ENCODE data around the gene PGAM1. TPM values are rescaled to one million over a fixed set of nuclear protein-coding genes. Genes with fewer than 3 reads are reported as not detected.
A peak's percentile ranks its signal among the peaks of the same experiment; 100 is the strongest.

PGAM1 gene
- total RNA-seq, 1 experiment from 2014 or later: 412 TPM

- no peaks in the 10 kb centered on the region for H3K27me3 Mint-ChIP-seq (ENCODE audit: insufficient read depth, unreplicated experiment)
- no peak for DNase-seq
- no peak overlapping the region for H3K4me3 ChIP-seq (ENCODE audit: low read depth, low read length)
- POLR2A ChIA-PET: interaction anchor here (0.5 kb wide), 1 partner anchor 11 kb away, joined by 8 read pairs; no protein-coding TSS in a partner anchor
- intact Hi-C loops (cut with micrococcal nuclease; ENCODE audit: unreplicated experiment): loop anchor here (1.0 to 10.0 kb wide), 5 partner anchors 18 to 327 kb away; partner anchors contain the start of genes EXOSC1, PGAM1, ZDHHC16 and ZFYVE27
- no peaks in the 10 kb centered on the region for H3K36me3 ChIP-seq (ENCODE audit: control insufficient read depth, insufficient read depth, low read length)
- peak overlapping the region; percentile 35 for H3K27ac Mint-ChIP-seq (ENCODE audit: unreplicated experiment)
- no peaks in the 10 kb centered on the region for H3K9me3 ChIP-seq
- H3K4me1 ChIP-seq: peaks cover 10% of the 10 kb centered on the region
- peaks cover 10% of the 10 kb centered on the region for H3K36me3 Mint-ChIP-seq (ENCODE audit: insufficient read depth, unreplicated experiment)
- peaks cover 3% of the 10 kb centered on the region for H3K4me1 Mint-ChIP-seq (ENCODE audit: low read depth, unreplicated experiment)
- no peaks in the 10 kb centered on the region for H3K9me3 Mint-ChIP-seq (ENCODE audit: unreplicated experiment)
- CTCF ChIA-PET: no interaction called here
- no peak overlapping the region for H3K4me3 Mint-ChIP-seq (ENCODE audit: unreplicated experiment)
- TF ChIP-seq, protein P1, sequence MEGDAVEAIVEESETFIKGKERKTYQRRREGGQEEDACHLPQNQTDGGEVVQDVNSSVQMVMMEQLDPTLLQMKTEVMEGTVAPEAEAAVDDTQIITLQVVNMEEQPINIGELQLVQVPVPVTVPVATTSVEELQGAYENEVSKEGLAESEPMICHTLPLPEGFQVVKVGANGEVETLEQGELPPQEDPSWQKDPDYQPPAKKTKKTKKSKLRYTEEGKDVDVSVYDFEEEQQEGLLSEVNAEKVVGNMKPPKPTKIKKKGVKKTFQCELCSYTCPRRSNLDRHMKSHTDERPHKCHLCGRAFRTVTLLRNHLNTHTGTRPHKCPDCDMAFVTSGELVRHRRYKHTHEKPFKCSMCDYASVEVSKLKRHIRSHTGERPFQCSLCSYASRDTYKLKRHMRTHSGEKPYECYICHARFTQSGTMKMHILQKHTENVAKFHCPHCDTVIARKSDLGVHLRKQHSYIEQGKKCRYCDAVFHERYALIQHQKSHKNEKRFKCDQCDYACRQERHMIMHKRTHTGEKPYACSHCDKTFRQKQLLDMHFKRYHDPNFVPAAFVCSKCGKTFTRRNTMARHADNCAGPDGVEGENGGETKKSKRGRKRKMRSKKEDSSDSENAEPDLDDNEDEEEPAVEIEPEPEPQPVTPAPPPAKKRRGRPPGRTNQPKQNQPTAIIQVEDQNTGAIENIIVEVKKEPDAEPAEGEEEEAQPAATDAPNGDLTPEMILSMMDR (IDR thresholded peaks at IDR 0.05; ENCODE audit: insufficient read depth in 1 of 2, low read depth in 1 of 2, low read length in 1 of 2, severe bottlenecking in 1 of 2, unreplicated experiment in 1 of 2): no peak
- BruUV-seq (replicated peaks): no TSS peak
- no peaks in the 10 kb centered on the region for H3K27me3 ChIP-seq (replicated peaks; ENCODE audit: control insufficient read depth, insufficient read depth, low read length)
Observed at GRCh38 chr10:97407952-97408248, 18.1 kb upstream of the PGAM1 start.

GRCh38 chr10:97408496-97408992 lies 17.4 kb upstream of the PGAM1 start:
- Mint-ChIP-seq H3K4me1 (ENCODE audit: low read depth, unreplicated experiment) (peaks cover 6% of the 10 kb centered on the region), H3K36me3 (ENCODE audit: insufficient read depth, unreplicated experiment) (peaks cover 10% of the 10 kb centered on the region), H3K27me3 (ENCODE audit: insufficient read depth, unreplicated experiment) (no peaks in the 10 kb centered on the region), H3K27ac (ENCODE audit: unreplicated experiment) (peak overlapping the region; percentile 48), H3K9me3 (ENCODE audit: unreplicated experiment) (no peaks in the 10 kb centered on the region), H3K4me3 (ENCODE audit: unreplicated experiment) (no peak overlapping the region)
- no peak for DNase-seq
- ChIA-PET POLR2A (no interaction called here), CTCF (interaction anchor here (0.7 kb wide), 2 partner anchors 17 to 29 kb away, joined by 3 to 8 read pairs; no protein-coding TSS in a partner anchor)
- BruUV-seq (replicated peaks): no TSS peak
- H3K4me1 ChIP-seq: peaks cover 10% of the 10 kb centered on the region
- no peaks in the 10 kb centered on the region for H3K27me3 ChIP-seq (replicated peaks; ENCODE audit: control insufficient read depth, insufficient read depth, low read length)
- TF ChIP-seq, protein P1 (IDR thresholded peaks at IDR 0.05; ENCODE audit: insufficient read depth in 1 of 2, low read depth in 1 of 2, low read length in 1 of 2, severe bottlenecking in 1 of 2, unreplicated experiment in 1 of 2): no peak
- no peak overlapping the region for H3K4me3 ChIP-seq (ENCODE audit: low read depth, low read length)
- no peaks in the 10 kb centered on the region for H3K36me3 ChIP-seq (ENCODE audit: control insufficient read depth, insufficient read depth, low read length)
- intact Hi-C loops (cut with micrococcal nuclease; ENCODE audit: unreplicated experiment): loop anchor here (10.0 kb wide), 1 partner anchor 326 kb away; the partner anchor contains the start of gene ZFYVE27
- no peaks in the 10 kb centered on the region for H3K9me3 ChIP-seq

GRCh38 chr10:97411406-97411805 lies 14.6 kb upstream of the PGAM1 start:
- intact Hi-C loops (cut with micrococcal nuclease; ENCODE audit: unreplicated experiment): no loop called here
- H3K4me3 Mint-ChIP-seq (ENCODE audit: unreplicated experiment): no peak overlapping the region
- Histone ChIP-seq H3K4me3 (ENCODE audit: low read depth, low read length) (no peak overlapping the region), H3K27me3 (replicated peaks; ENCODE audit: control insufficient read depth, insufficient read depth, low read length) (no peaks in the 10 kb centered on the region), H3K9me3 (no peaks in the 10 kb centered on the region), H3K36me3 (ENCODE audit: control insufficient read depth, insufficient read depth, low read length) (no peaks in the 10 kb centered on the region), H3K4me1 (peaks cover 10% of the 10 kb centered on the region)
- no peaks in the 10 kb centered on the region for H3K9me3 Mint-ChIP-seq (ENCODE audit: unreplicated experiment)
- ChIA-PET POLR2A (no interaction called here), CTCF (interaction anchor here (1.1 kb wide), 1 partner anchor 10 kb away, joined by 6 read pairs; the partner anchor contains the start of gene RRP12)
- no peak overlapping the region for H3K27ac Mint-ChIP-seq (ENCODE audit: unreplicated experiment)
- TF ChIP-seq, protein P1 (IDR thresholded peaks at IDR 0.05; ENCODE audit: insufficient read depth in 1 of 2, low read depth in 1 of 2, low read length in 1 of 2, severe bottlenecking in 1 of 2, unreplicated experiment in 1 of 2): no peak
- H3K27me3 Mint-ChIP-seq (ENCODE audit: insufficient read depth, unreplicated experiment): no peaks in the 10 kb centered on the region
- peaks cover 7% of the 10 kb centered on the region for H3K4me1 Mint-ChIP-seq (ENCODE audit: low read depth, unreplicated experiment)
- no TSS peak for BruUV-seq (replicated peaks)
- DNase-seq: peak; percentile 41 to 58
- H3K36me3 Mint-ChIP-seq (ENCODE audit: insufficient read depth, unreplicated experiment): peaks cover 10% of the 10 kb centered on the region
